GM12891 (cell line): ENCODE data around the gene NRIP1.

Source experiments
- POLR2A ChIP-seq: IDR thresholded peaks from 2 replicates; pipeline ENCODE4 v1.6.1; 2011; ENCODE audit warnings: low read depth, low read length, control low read depth
- POLR2AphosphoS5 ChIP-seq: IDR thresholded peaks from 2 replicates; pipeline ENCODE4 v1.6.1; 2011; ENCODE audit warnings: low read depth, low read length, control low read depth
- SPI1 ChIP-seq: IDR thresholded peaks from 2 replicates; pipeline ENCODE4 v1.6.1; 2011; ENCODE audit warnings: low read depth, low read length, control low read depth
- TAF1 ChIP-seq: IDR thresholded peaks from 2 replicates; pipeline ENCODE4 v1.6.1; 2011; ENCODE audit warnings: low read depth, low read length, control low read depth

GRCh38 chr21:15064576-15065391 is at the start of gene NRIP1:
- TF ChIP-seq POLR2AphosphoS5 (no peak), SPI1 (no peak), POLR2A (no peak), TAF1 (no peak)
